H1 (cell line): Measurements from ENCODE around the gene ULK3. TPM values are rescaled to one million over a fixed set of nuclear protein-coding genes. Genes with fewer than 3 reads are reported as not detected.

Experiments used
- FOSL1 ChIP-seq: IDR thresholded peaks from 2 replicates; pipeline ENCODE4 v1.6.1; 2011; ENCODE audit warnings: mild to moderate bottlenecking, low read depth, low read length, moderate library complexity; ENCODE audit not compliant: insufficient read depth
- HDAC6 ChIP-seq: IDR thresholded peaks from one replicate; pipeline ENCODE4 v1.7.1; 2012; ENCODE audit warnings: low read depth, mild to moderate bottlenecking, inconsistent platforms, low read length, moderate library complexity
- JUN ChIP-seq: IDR thresholded peaks from 2 replicates; pipeline ENCODE4 v1.6.1; 2011; ENCODE audit warnings: low read depth, mild to moderate bottlenecking, improper control_type of control experiment, low read length
- NRF1 ChIP-seq: IDR thresholded peaks from 2 replicates; pipeline ENCODE4 v1.6.1; 2011; ENCODE audit warnings: mild to moderate bottlenecking, low read depth, low read length, improper control_type of control experiment
- SP2 ChIP-seq: IDR thresholded peaks from 2 replicates; pipeline ENCODE4 v1.6.1; 2012; ENCODE audit warnings: mild to moderate bottlenecking, low read length, inconsistent platforms
- SUZ12 ChIP-seq: fragments of 200-600 bp; sonication (generic); IDR thresholded peaks from 2 replicates; pipeline ENCODE4 v1.6.1; 2012; ENCODE audit warnings: mild to moderate bottlenecking, inconsistent platforms, low read length, moderate library complexity, mixed read lengths
- polyA plus RNA-seq, 7 experiments: library from polyadenylated mRNA; depleted of rRNA in 3 of 7; stranded (reverse) in 5 of 7; unstranded in 2 of 7; fragments of >200 nt in 5 of 7; fragments of 200-250 nt in 2 of 7; gene quantifications; 1 replicate in 5 of 7; 2 replicates in 1 of 7; 4 replicates in 1 of 7; pipeline versions ENCODE4 v1.2.1 to v1.2.3, GENCODE V29; 2011 to 2013; ENCODE audit warnings: missing spikeins in 2 of 7, mixed read lengths in 2 of 7
- total RNA-seq: library from RNA; stranded (reverse); fragmentation: NEBNext Ultra II Directional; extraction: Animal tissue kit (Norgen Biotek cat#: 25700); gene quantifications from 2 replicates; pipeline ENCODE4 v1.2.1, GENCODE V29; 2021
- TF ChIP-seq, protein P1 (sequence below): fragments of 300-600 bp; sonication (generic); IDR thresholded peaks from 2 replicates; pipeline ENCODE4 v1.7.1; 2012; ENCODE audit warnings: low read length, moderate library complexity, mild to moderate bottlenecking, inconsistent platforms; ENCODE audit not compliant: insufficient replicate concordance
- TF ChIP-seq, protein P2 (sequence below): IDR thresholded peaks from 2 replicates; pipeline ENCODE4 v1.6.1; 2011; ENCODE audit warnings: low read length, improper control_type of control experiment

The ULK3 gene
- total and polyA plus RNA-seq, 2 of the 8 experiments (the other 6 are each of a cell fraction or from before 2014, with no cell fraction given), result 27.1 to 34.4 TPM

DNA sequence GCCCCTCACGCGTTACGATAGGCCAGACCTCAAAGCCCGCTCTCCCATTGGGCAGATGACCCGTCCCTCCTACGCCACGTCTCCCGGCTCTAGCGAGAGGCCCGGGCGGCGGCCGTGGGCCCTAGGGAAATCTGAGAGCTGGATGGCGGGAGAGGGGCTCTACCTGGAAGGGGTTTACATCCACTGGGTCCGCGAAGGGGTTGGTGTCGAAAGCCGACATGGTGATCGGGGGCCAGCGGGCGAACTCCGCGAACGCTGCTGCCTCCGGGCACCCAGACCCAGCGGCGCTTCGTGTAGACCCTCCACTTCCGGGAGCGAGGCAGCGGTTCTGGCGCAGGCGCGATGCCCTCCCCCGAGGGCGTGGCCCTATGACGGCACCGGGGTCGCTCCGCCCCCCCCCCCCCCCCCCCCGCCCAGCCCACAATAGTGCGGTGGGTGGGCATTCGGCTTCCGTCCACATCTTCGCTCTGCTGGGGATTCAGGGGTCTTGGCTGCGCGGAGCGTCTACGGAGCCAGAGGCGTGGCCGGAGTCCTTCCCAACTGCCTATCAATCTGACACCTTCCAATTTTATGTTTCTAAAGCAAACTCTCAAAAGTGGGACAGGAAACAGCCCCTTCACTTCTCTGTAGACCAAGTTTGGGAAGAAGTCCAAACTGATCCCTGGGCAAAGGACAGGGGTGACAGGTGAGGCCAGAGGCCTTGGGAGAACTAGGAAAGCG lies 30.2 kb upstream of the ULK3 start, which contains the start of gene SCAMP2 (continued):
- TF ChIP-seq, protein P1, sequence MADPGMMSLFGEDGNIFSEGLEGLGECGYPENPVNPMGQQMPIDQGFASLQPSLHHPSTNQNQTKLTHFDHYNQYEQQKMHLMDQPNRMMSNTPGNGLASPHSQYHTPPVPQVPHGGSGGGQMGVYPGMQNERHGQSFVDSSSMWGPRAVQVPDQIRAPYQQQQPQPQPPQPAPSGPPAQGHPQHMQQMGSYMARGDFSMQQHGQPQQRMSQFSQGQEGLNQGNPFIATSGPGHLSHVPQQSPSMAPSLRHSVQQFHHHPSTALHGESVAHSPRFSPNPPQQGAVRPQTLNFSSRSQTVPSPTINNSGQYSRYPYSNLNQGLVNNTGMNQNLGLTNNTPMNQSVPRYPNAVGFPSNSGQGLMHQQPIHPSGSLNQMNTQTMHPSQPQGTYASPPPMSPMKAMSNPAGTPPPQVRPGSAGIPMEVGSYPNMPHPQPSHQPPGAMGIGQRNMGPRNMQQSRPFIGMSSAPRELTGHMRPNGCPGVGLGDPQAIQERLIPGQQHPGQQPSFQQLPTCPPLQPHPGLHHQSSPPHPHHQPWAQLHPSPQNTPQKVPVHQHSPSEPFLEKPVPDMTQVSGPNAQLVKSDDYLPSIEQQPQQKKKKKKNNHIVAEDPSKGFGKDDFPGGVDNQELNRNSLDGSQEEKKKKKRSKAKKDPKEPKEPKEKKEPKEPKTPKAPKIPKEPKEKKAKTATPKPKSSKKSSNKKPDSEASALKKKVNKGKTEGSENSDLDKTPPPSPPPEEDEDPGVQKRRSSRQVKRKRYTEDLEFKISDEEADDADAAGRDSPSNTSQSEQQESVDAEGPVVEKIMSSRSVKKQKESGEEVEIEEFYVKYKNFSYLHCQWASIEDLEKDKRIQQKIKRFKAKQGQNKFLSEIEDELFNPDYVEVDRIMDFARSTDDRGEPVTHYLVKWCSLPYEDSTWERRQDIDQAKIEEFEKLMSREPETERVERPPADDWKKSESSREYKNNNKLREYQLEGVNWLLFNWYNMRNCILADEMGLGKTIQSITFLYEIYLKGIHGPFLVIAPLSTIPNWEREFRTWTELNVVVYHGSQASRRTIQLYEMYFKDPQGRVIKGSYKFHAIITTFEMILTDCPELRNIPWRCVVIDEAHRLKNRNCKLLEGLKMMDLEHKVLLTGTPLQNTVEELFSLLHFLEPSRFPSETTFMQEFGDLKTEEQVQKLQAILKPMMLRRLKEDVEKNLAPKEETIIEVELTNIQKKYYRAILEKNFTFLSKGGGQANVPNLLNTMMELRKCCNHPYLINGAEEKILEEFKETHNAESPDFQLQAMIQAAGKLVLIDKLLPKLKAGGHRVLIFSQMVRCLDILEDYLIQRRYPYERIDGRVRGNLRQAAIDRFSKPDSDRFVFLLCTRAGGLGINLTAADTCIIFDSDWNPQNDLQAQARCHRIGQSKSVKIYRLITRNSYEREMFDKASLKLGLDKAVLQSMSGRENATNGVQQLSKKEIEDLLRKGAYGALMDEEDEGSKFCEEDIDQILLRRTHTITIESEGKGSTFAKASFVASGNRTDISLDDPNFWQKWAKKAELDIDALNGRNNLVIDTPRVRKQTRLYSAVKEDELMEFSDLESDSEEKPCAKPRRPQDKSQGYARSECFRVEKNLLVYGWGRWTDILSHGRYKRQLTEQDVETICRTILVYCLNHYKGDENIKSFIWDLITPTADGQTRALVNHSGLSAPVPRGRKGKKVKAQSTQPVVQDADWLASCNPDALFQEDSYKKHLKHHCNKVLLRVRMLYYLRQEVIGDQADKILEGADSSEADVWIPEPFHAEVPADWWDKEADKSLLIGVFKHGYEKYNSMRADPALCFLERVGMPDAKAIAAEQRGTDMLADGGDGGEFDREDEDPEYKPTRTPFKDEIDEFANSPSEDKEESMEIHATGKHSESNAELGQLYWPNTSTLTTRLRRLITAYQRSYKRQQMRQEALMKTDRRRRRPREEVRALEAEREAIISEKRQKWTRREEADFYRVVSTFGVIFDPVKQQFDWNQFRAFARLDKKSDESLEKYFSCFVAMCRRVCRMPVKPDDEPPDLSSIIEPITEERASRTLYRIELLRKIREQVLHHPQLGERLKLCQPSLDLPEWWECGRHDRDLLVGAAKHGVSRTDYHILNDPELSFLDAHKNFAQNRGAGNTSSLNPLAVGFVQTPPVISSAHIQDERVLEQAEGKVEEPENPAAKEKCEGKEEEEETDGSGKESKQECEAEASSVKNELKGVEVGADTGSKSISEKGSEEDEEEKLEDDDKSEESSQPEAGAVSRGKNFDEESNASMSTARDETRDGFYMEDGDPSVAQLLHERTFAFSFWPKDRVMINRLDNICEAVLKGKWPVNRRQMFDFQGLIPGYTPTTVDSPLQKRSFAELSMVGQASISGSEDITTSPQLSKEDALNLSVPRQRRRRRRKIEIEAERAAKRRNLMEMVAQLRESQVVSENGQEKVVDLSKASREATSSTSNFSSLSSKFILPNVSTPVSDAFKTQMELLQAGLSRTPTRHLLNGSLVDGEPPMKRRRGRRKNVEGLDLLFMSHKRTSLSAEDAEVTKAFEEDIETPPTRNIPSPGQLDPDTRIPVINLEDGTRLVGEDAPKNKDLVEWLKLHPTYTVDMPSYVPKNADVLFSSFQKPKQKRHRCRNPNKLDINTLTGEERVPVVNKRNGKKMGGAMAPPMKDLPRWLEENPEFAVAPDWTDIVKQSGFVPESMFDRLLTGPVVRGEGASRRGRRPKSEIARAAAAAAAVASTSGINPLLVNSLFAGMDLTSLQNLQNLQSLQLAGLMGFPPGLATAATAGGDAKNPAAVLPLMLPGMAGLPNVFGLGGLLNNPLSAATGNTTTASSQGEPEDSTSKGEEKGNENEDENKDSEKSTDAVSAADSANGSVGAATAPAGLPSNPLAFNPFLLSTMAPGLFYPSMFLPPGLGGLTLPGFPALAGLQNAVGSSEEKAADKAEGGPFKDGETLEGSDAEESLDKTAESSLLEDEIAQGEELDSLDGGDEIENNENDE, result no peak
- TF ChIP-seq SP2 (peak; percentile 69), JUN (no peak), HDAC6 (no peak), SUZ12 (no peak), NRF1 (peak; percentile 59), FOSL1 (peak; percentile 80; the same call in 1 of the 2 replicates)
- TF ChIP-seq, protein P2, sequence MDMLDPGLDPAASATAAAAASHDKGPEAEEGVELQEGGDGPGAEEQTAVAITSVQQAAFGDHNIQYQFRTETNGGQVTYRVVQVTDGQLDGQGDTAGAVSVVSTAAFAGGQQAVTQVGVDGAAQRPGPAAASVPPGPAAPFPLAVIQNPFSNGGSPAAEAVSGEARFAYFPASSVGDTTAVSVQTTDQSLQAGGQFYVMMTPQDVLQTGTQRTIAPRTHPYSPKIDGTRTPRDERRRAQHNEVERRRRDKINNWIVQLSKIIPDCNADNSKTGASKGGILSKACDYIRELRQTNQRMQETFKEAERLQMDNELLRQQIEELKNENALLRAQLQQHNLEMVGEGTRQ, result no peak
